K562 (cell line): ENCODE results near the gene IGF1R. TPM values are rescaled to one million over a fixed set of nuclear protein-coding genes. Genes with fewer than 3 reads are reported as not detected.

ENCODE experiments used
- HNRNPL ChIP-seq: fragments of 200-400 bp; formaldehyde crosslinking; IDR thresholded peaks from 2 replicates; pipeline ENCODE4 v1.6.1; 2017; ENCODE audit warnings: low read depth, mild to moderate bottlenecking, low read length
- PHF8 ChIP-seq: fragments of 200-600 bp; sonication (generic); IDR thresholded peaks from 2 replicates; pipeline ENCODE4 v1.6.1; 2012; ENCODE audit warnings: mixed run types, mild to moderate bottlenecking, inconsistent platforms, low read length, moderate library complexity, borderline replicate concordance
- SPI1 ChIP-seq: IDR thresholded peaks from 2 replicates; pipeline ENCODE4 v1.6.1; 2011; ENCODE audit warnings: low read depth, low read length, control low read depth, borderline replicate concordance
- ZBED1 ChIP-seq: IDR thresholded peaks from 2 replicates; pipeline ENCODE4 v1.6.1; 2014
- polyA plus RNA-seq, 8 experiments: library from polyadenylated mRNA; depleted of rRNA in 4 of 8; stranded (reverse) in 5 of 8; unstranded in 3 of 8; fragments of >200 nt; fragmentation: Nextera tagmentation in 2 of 8; fragmentation: Illumina TruSeq in 1 of 8; extraction: Ambion mirVana in 2 of 8; extraction: Trizol in 1 of 8; gene quantifications; 2 replicates each; pipeline versions ENCODE4 v1.2.1 to v1.2.3, GENCODE V29; 2011 to 2014; ENCODE audit warnings: inconsistent platforms in 1 of 8, missing spikeins in 1 of 8
- total RNA-seq, 7 experiments: library from RNA; depleted of rRNA in 6 of 7; stranded (reverse); fragments of >200 nt in 6 of 7; fragmentation: Illumina TruSeq in 2 of 7; extraction: Trizol in 2 of 7; gene quantifications; 2 replicates each; pipeline versions ENCODE4 v1.2.1 to v1.2.3, GENCODE V29; 2011 to 2021; ENCODE audit warnings: low replicate concordance in 1 of 7
- TF ChIP-seq, protein P1 (sequence below), 3 experiments: IDR thresholded peaks in 2 of 3; conservative IDR thresholded peaks in 1 of 3; 2 replicates each; pipeline ENCODE4 v1.5.1; 2011 to 2012; ENCODE audit warnings: low read length in 3 of 3, mild to moderate bottlenecking in 3 of 3, control low read depth in 2 of 3, improper control_type of control experiment in 1 of 3, inconsistent platforms in 1 of 3, low read depth in 1 of 3, mixed read lengths in 1 of 3, moderate library complexity in 1 of 3; ENCODE audit not compliant: insufficient read depth in 2 of 3
- TF ChIP-seq, protein P2 (sequence below), 3 experiments: fragments of 200-800 bp in 1 of 3; fragments of 250-450 bp in 1 of 3; fragments of 450-650 bp in 1 of 3; sonication (Bioruptor Pico) in 1 of 3; sonication (Bioruptor generic) in 1 of 3; formaldehyde crosslinking in 1 of 3; IDR thresholded peaks; 2 replicates each; pipeline versions ENCODE4 v1.6.1 to v1.8.0; 2016 to 2022; ENCODE audit warnings: mild to moderate bottlenecking in 2 of 3, missing genetic modification characterization in 2 of 3, missing compliant biosample characterization in 1 of 3, moderate library complexity in 1 of 3
- TF ChIP-seq, protein P3 (sequence below): fragments of 200-600 bp; sonication (generic); IDR thresholded peaks from one replicate; pipeline ENCODE4 v1.6.1; 2012; ENCODE audit warnings: mild to moderate bottlenecking, low read depth, low read length, inconsistent platforms

IGF1R gene
- total and polyA plus RNA-seq, 9 of the 15 experiments (the other 6 are each of a cell fraction or from before 2014, with no cell fraction given): 0.35 to 8.0 (median 1.6) TPM

DNA sequence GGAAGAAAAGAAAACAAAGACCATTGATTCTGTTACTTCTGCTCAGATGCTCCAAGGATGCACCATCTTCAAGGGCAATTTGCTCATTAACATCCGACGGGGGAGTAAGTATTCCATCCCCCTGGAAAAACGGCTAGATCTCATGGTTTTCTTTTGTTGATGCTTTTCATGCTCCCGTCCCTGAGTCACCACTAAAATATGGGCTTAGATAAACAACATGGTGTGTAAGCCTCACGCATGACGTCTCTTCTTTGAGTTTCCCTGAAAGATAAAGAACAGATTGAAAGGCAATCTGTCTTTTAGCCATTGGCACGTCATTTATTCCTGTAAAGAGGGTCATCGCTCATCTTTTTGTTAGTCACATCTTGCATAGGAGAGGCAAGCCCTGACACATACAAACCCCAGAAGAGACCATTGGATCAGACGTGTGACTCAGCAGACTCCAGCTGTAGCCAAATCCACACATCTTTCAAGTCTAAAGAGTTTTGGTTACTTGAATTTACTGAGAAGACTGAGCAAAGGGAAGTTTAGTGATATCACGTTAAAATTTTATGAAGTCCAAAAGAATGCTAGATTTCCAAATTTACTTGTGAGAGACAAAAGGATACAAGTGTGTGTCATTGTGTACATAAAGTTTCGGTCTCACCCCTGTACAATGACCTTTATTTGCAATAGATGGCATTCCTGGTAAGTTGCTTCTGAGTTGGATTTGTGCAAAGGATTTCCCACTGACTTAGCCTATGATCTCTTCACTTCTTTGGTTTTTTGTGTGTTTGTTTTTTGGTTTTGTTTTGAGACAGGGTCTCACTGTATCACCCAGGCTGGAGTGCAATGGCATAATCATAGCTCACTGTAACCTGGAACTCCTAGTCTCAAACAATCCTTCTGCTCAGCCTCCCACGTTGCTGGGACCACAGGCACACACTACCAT, 248.7 kb downstream of the IGF1R start (continued):
- TF ChIP-seq HNRNPL (no peak), SPI1 (no peak), ZBED1 (no peak), PHF8 (no peak)
- TF ChIP-seq, protein P1, sequence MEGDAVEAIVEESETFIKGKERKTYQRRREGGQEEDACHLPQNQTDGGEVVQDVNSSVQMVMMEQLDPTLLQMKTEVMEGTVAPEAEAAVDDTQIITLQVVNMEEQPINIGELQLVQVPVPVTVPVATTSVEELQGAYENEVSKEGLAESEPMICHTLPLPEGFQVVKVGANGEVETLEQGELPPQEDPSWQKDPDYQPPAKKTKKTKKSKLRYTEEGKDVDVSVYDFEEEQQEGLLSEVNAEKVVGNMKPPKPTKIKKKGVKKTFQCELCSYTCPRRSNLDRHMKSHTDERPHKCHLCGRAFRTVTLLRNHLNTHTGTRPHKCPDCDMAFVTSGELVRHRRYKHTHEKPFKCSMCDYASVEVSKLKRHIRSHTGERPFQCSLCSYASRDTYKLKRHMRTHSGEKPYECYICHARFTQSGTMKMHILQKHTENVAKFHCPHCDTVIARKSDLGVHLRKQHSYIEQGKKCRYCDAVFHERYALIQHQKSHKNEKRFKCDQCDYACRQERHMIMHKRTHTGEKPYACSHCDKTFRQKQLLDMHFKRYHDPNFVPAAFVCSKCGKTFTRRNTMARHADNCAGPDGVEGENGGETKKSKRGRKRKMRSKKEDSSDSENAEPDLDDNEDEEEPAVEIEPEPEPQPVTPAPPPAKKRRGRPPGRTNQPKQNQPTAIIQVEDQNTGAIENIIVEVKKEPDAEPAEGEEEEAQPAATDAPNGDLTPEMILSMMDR (IDR thresholded peaks at IDR 0.05 in 2 of 3, conservative IDR thresholded peaks at IDR 0.05 in 1 of 3; ENCODE audit: insufficient read depth in 2 of 3, low read depth in 1 of 3, low read length in 3 of 3): no peak
- TF ChIP-seq, protein P2, sequence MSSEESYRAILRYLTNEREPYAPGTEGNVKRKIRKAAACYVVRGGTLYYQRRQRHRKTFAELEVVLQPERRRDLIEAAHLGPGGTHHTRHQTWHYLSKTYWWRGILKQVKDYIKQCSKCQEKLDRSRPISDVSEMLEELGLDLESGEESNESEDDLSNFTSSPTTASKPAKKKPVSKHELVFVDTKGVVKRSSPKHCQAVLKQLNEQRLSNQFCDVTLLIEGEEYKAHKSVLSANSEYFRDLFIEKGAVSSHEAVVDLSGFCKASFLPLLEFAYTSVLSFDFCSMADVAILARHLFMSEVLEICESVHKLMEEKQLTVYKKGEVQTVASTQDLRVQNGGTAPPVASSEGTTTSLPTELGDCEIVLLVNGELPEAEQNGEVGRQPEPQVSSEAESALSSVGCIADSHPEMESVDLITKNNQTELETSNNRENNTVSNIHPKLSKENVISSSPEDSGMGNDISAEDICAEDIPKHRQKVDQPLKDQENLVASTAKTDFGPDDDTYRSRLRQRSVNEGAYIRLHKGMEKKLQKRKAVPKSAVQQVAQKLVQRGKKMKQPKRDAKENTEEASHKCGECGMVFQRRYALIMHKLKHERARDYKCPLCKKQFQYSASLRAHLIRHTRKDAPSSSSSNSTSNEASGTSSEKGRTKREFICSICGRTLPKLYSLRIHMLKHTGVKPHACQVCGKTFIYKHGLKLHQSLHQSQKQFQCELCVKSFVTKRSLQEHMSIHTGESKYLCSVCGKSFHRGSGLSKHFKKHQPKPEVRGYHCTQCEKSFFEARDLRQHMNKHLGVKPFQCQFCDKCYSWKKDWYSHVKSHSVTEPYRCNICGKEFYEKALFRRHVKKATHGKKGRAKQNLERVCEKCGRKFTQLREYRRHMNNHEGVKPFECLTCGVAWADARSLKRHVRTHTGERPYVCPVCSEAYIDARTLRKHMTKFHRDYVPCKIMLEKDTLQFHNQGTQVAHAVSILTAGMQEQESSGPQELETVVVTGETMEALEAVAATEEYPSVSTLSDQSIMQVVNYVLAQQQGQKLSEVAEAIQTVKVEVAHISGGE (CRISPR knock-in tag; IDR thresholded peaks at IDR 0.05): no peak
- TF ChIP-seq, protein P3, sequence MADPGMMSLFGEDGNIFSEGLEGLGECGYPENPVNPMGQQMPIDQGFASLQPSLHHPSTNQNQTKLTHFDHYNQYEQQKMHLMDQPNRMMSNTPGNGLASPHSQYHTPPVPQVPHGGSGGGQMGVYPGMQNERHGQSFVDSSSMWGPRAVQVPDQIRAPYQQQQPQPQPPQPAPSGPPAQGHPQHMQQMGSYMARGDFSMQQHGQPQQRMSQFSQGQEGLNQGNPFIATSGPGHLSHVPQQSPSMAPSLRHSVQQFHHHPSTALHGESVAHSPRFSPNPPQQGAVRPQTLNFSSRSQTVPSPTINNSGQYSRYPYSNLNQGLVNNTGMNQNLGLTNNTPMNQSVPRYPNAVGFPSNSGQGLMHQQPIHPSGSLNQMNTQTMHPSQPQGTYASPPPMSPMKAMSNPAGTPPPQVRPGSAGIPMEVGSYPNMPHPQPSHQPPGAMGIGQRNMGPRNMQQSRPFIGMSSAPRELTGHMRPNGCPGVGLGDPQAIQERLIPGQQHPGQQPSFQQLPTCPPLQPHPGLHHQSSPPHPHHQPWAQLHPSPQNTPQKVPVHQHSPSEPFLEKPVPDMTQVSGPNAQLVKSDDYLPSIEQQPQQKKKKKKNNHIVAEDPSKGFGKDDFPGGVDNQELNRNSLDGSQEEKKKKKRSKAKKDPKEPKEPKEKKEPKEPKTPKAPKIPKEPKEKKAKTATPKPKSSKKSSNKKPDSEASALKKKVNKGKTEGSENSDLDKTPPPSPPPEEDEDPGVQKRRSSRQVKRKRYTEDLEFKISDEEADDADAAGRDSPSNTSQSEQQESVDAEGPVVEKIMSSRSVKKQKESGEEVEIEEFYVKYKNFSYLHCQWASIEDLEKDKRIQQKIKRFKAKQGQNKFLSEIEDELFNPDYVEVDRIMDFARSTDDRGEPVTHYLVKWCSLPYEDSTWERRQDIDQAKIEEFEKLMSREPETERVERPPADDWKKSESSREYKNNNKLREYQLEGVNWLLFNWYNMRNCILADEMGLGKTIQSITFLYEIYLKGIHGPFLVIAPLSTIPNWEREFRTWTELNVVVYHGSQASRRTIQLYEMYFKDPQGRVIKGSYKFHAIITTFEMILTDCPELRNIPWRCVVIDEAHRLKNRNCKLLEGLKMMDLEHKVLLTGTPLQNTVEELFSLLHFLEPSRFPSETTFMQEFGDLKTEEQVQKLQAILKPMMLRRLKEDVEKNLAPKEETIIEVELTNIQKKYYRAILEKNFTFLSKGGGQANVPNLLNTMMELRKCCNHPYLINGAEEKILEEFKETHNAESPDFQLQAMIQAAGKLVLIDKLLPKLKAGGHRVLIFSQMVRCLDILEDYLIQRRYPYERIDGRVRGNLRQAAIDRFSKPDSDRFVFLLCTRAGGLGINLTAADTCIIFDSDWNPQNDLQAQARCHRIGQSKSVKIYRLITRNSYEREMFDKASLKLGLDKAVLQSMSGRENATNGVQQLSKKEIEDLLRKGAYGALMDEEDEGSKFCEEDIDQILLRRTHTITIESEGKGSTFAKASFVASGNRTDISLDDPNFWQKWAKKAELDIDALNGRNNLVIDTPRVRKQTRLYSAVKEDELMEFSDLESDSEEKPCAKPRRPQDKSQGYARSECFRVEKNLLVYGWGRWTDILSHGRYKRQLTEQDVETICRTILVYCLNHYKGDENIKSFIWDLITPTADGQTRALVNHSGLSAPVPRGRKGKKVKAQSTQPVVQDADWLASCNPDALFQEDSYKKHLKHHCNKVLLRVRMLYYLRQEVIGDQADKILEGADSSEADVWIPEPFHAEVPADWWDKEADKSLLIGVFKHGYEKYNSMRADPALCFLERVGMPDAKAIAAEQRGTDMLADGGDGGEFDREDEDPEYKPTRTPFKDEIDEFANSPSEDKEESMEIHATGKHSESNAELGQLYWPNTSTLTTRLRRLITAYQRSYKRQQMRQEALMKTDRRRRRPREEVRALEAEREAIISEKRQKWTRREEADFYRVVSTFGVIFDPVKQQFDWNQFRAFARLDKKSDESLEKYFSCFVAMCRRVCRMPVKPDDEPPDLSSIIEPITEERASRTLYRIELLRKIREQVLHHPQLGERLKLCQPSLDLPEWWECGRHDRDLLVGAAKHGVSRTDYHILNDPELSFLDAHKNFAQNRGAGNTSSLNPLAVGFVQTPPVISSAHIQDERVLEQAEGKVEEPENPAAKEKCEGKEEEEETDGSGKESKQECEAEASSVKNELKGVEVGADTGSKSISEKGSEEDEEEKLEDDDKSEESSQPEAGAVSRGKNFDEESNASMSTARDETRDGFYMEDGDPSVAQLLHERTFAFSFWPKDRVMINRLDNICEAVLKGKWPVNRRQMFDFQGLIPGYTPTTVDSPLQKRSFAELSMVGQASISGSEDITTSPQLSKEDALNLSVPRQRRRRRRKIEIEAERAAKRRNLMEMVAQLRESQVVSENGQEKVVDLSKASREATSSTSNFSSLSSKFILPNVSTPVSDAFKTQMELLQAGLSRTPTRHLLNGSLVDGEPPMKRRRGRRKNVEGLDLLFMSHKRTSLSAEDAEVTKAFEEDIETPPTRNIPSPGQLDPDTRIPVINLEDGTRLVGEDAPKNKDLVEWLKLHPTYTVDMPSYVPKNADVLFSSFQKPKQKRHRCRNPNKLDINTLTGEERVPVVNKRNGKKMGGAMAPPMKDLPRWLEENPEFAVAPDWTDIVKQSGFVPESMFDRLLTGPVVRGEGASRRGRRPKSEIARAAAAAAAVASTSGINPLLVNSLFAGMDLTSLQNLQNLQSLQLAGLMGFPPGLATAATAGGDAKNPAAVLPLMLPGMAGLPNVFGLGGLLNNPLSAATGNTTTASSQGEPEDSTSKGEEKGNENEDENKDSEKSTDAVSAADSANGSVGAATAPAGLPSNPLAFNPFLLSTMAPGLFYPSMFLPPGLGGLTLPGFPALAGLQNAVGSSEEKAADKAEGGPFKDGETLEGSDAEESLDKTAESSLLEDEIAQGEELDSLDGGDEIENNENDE: no peak
